Lower lobe of right lung (tissue), 2 donors: ENCODE data around the gene PTPN12. TPM values are rescaled to one million over a fixed set of nuclear protein-coding genes. Genes with fewer than 3 reads are reported as not detected.

Experiments
- ATAC-seq, 2 donors: fragments of 200-7000 bp; cut with Tn5 transposase; one replicate each; pipeline ENCODE4 v1.9.1; 2020 to 2022; ENCODE audit warnings: mild to moderate bottlenecking in 2 of 2, moderate library complexity in 2 of 2
- DNase-seq: peaks from one replicate; pipeline ENCODE4 v3.0.0-alpha.2; 2020
- H3K27ac ChIP-seq: fragments of 200-600 bp; one replicate; pipeline ENCODE4 v1.8.0; 2022
- H3K27me3 ChIP-seq: fragments of 200-600 bp; one replicate; pipeline ENCODE4 v1.8.0; 2022; ENCODE audit warnings: low read depth
- H3K36me3 ChIP-seq: fragments of 200-600 bp; one replicate; pipeline ENCODE4 v1.8.0; 2022; ENCODE audit warnings: mild to moderate bottlenecking
- H3K4me1 ChIP-seq: fragments of 200-600 bp; one replicate; pipeline ENCODE4 v1.8.0; 2022
- H3K4me3 ChIP-seq: fragments of 200-600 bp; one replicate; pipeline ENCODE4 v1.8.0; 2022; ENCODE audit warnings: mild to moderate bottlenecking
- H3K9me3 ChIP-seq: fragments of 200-600 bp; one replicate; pipeline ENCODE4 v1.8.0; 2022
- CTCF ChIP-seq: fragments of 200-600 bp; IDR thresholded peaks from one replicate; pipeline ENCODE4 v1.8.0; 2022; ENCODE audit warnings: antibody characterized with exemption, mild to moderate bottlenecking
- intact Hi-C: fragments of 100-400 bp; cut with DNase I; formaldehyde crosslinking; loops from one replicate; pipeline ENCODE4 v1.11.0; 2022
- total RNA-seq: library from RNA; stranded (reverse); fragmentation: NEBNext Ultra II Directional; extraction: Animal tissue kit (Norgen Biotek cat#: 25700); gene quantifications from one replicate; pipeline ENCODE4 v1.2.1, GENCODE V29; 2021
- donor health status: DM: no; HTN: yes; CAD: no; lungs with severe emphysema.

PTPN12 gene
- total RNA-seq, 1 donor from 2014 or later = 164 TPM

- peaks cover 52% of the 10 kb centered on the region for H3K36me3 ChIP-seq
- H3K4me1 ChIP-seq = peaks cover 32% of the 10 kb centered on the region
- H3K27ac ChIP-seq = no peak overlapping the region
- no peak for TF ChIP-seq CTCF
- DNase-seq (no peak), ATAC-seq (no peak)
- H3K9me3 ChIP-seq = no peaks in the 10 kb centered on the region
- no peaks in the 10 kb centered on the region for H3K27me3 ChIP-seq
- intact Hi-C loops = no loop called here
- H3K4me3 ChIP-seq = no peak overlapping the region
These were observed 34.7 kb downstream of the PTPN12 start for GRCh38 chr7:77571801-77572200.

- Histone ChIP-seq H3K9me3 (no peaks in the 10 kb centered on the region), H3K36me3 (peaks cover 52% of the 10 kb centered on the region), H3K4me1 (peaks cover 22% of the 10 kb centered on the region), H3K4me3 (no peak overlapping the region), H3K27ac (no peak overlapping the region), H3K27me3 (no peaks in the 10 kb centered on the region)
- ATAC-seq (no peak), DNase-seq (no peak)
- intact Hi-C loops = no loop called here
- TF ChIP-seq CTCF = no peak
These were observed 38.1 kb downstream of the PTPN12 start for GRCh38 chr7:77575187-77575586.

GRCh38 chr7:77576856-77577255 lies 39.8 kb downstream of the PTPN12 start:
- H3K4me3 ChIP-seq = no peak overlapping the region
- intact Hi-C loops = no loop called here
- no peak for TF ChIP-seq CTCF

GRCh38 chr7:77579797-77580196 lies 42.7 kb downstream of the PTPN12 start:
- no peaks in the 10 kb centered on the region for H3K27me3 ChIP-seq
- DNase-seq (no peak), ATAC-seq (peak in 1 of 2 donors; percentile 5)
- peaks cover 13% of the 10 kb centered on the region for H3K4me1 ChIP-seq
- intact Hi-C loops = no loop called here
- no peak overlapping the region for H3K4me3 ChIP-seq
- H3K9me3 ChIP-seq = no peaks in the 10 kb centered on the region
- H3K27ac ChIP-seq = no peak overlapping the region
- H3K36me3 ChIP-seq = peaks cover 47% of the 10 kb centered on the region
- TF ChIP-seq CTCF = no peak

More at GRCh38 chr7:77576856-77577255, 39.8 kb downstream of the PTPN12 start:
- Histone ChIP-seq H3K27me3 (no peaks in the 10 kb centered on the region), H3K36me3 (peaks cover 51% of the 10 kb centered on the region), H3K4me1 (peaks cover 13% of the 10 kb centered on the region), H3K9me3 (no peaks in the 10 kb centered on the region), H3K27ac (no peak overlapping the region)
- ATAC-seq = no peak
- no peak for DNase-seq

- H3K4me1 ChIP-seq = peaks cover 13% of the 10 kb centered on the region
- no peaks in the 10 kb centered on the region for H3K9me3 ChIP-seq
- peaks cover 50% of the 10 kb centered on the region for H3K36me3 ChIP-seq
- no peak for TF ChIP-seq CTCF
- DNase-seq (peak; percentile 52), ATAC-seq (peak; percentile 42 to 84)
- intact Hi-C loops = no loop called here
- no peak overlapping the region for H3K4me3 ChIP-seq
- H3K27ac ChIP-seq = no peak overlapping the region
- H3K27me3 ChIP-seq = no peaks in the 10 kb centered on the region
These were observed 43.8 kb downstream of the PTPN12 start for GRCh38 chr7:77580762-77581350.
